Parathyroid adenoma (tissue), 2 donors: Measurements from ENCODE around the gene RAB40A.
"Not testable (repeated sequence)": the region's sequence is repeated elsewhere in the genome, so short reads cannot be mapped to it uniquely, and the experiment has no call there.

Experiments used
- H2AFZ ChIP-seq: fragments of 300-600 bp; sonication (generic); one replicate; pipeline ENCODE4 v1.7.0; 2017; ENCODE audit warnings: antibody characterized with exemption, mild to moderate bottlenecking
- H3K27ac ChIP-seq: fragments of 300-600 bp; sonication (generic); one replicate; pipeline ENCODE4 v1.7.0; 2017
- H3K27me3 ChIP-seq: fragments of 300-600 bp; sonication (generic); one replicate; pipeline ENCODE4 v1.7.0; 2017; ENCODE audit warnings: low read length; ENCODE audit not compliant: control insufficient read depth, insufficient read depth
- H3K36me3 ChIP-seq: fragments of 300-600 bp; sonication (generic); one replicate; pipeline ENCODE4 v1.7.0; 2017; ENCODE audit warnings: low read length; ENCODE audit not compliant: control insufficient read depth, insufficient read depth
- H3K4me1 ChIP-seq: fragments of 300-600 bp; sonication (generic); one replicate; pipeline ENCODE4 v1.7.0; 2017; ENCODE audit warnings: control low read depth
- H3K4me2 ChIP-seq: fragments of 300-600 bp; sonication (generic); one replicate; pipeline ENCODE4 v1.7.0; 2017; ENCODE audit warnings: low read length
- H3K4me3 ChIP-seq: fragments of 300-600 bp; sonication (generic); one replicate; pipeline ENCODE4 v1.7.0; 2017; ENCODE audit warnings: low read depth, low read length
- H3K79me2 ChIP-seq: fragments of 300-600 bp; sonication (generic); one replicate; pipeline ENCODE4 v1.7.0; 2017; ENCODE audit warnings: control low read depth
- H3K9ac ChIP-seq: fragments of 300-600 bp; sonication (generic); one replicate; pipeline ENCODE4 v1.7.0; 2017; ENCODE audit warnings: mild to moderate bottlenecking
- H3K9me3 ChIP-seq: fragments of 300-600 bp; sonication (generic); one replicate; pipeline ENCODE4 v1.7.0; 2017; ENCODE audit warnings: low read length; ENCODE audit not compliant: control insufficient read depth
- TF ChIP-seq, protein P1 (sequence below): fragments of 300-600 bp; sonication (generic); IDR thresholded peaks from one replicate; pipeline ENCODE4 v1.7.0; 2017; ENCODE audit warnings: antibody characterized with exemption, mild to moderate bottlenecking
- donor health status: primary hyperparathyroidism.

RAB40A gene

DNA sequence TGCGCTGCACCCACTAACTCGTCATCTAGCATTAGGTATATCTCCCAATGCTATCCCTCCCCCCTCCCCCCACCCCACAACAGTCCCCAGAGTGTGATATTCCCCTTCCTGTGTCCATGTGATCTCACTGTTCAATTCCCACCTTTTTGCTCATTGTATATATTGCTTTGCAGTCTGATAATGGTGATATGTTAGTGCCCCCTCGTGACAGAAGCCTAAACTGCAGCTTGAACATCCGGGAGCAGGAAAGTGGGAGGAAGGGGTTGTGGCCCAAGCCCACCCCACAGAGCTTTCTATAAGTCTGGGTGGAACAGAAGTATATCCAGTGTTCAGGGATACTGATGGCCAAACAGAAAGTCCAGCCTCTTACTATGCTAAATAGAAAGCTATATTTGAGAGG, 29.6 kb downstream of the RAB40A start:
- H3K4me1 ChIP-seq, H2AFZ ChIP-seq, H3K4me3 ChIP-seq, H3K9ac ChIP-seq, H3K9me3 ChIP-seq, H3K36me3 ChIP-seq, H3K27me3 ChIP-seq, H3K4me2 ChIP-seq, H3K27ac ChIP-seq, H3K79me2 ChIP-seq: not testable (repeated sequence)
- TF ChIP-seq, protein P1, sequence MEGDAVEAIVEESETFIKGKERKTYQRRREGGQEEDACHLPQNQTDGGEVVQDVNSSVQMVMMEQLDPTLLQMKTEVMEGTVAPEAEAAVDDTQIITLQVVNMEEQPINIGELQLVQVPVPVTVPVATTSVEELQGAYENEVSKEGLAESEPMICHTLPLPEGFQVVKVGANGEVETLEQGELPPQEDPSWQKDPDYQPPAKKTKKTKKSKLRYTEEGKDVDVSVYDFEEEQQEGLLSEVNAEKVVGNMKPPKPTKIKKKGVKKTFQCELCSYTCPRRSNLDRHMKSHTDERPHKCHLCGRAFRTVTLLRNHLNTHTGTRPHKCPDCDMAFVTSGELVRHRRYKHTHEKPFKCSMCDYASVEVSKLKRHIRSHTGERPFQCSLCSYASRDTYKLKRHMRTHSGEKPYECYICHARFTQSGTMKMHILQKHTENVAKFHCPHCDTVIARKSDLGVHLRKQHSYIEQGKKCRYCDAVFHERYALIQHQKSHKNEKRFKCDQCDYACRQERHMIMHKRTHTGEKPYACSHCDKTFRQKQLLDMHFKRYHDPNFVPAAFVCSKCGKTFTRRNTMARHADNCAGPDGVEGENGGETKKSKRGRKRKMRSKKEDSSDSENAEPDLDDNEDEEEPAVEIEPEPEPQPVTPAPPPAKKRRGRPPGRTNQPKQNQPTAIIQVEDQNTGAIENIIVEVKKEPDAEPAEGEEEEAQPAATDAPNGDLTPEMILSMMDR = peak; percentile 28

DNA sequence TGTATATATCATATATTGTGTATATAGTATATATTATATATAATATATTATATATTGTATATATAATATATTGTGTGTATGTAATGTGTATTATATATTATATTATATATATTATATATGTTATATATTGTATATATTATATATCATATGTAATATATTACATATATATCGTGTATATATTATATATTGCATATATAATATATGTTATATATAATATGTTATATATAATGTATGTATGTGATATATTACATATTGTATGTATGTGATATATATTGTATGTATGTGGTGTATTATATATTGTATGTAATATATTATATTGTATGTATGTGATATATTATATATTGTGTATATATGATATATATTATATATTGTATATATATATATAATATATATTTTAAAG, 30.5 kb downstream of the RAB40A start:
- H3K27me3 ChIP-seq = no peaks in the 10 kb centered on the region
- H3K4me1 ChIP-seq = no peaks in the 10 kb centered on the region
- H3K4me3 ChIP-seq = no peak overlapping the region
- no peak overlapping the region for H3K9ac ChIP-seq
- TF ChIP-seq, protein P1 = no peak
- H3K4me2 ChIP-seq = no peak overlapping the region
- no peaks in the 10 kb centered on the region for H3K79me2 ChIP-seq
- no peak overlapping the region for H3K27ac ChIP-seq
- no peak overlapping the region for H2AFZ ChIP-seq
- H3K9me3 ChIP-seq = no peaks in the 10 kb centered on the region
- H3K36me3 ChIP-seq = no peaks in the 10 kb centered on the region

DNA sequence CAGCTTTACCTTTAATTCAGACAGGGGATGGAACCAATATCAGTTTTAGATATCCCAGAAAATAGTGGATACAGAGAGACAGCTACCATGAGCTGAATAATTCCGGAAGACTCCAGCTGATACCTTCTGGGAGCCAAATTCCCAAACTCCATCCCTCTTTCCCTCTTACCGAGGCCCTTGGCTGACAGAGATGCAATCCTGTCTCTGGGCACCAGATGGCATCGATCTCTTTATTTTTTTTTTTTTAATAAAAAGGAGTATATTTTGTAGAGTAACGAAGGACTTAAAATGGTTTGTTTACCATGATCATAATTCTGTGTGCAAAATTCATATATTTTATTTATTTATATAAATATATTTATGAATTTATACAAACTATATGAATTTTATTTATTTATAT, 31.0 kb downstream of the RAB40A start:
- H3K36me3 ChIP-seq = no peaks in the 10 kb centered on the region
- no peak overlapping the region for H3K4me2 ChIP-seq
- H3K4me1 ChIP-seq = no peaks in the 10 kb centered on the region
- TF ChIP-seq, protein P1 = no peak
- no peak overlapping the region for H2AFZ ChIP-seq
- H3K27me3 ChIP-seq = no peaks in the 10 kb centered on the region
- H3K9me3 ChIP-seq = no peaks in the 10 kb centered on the region
- no peak overlapping the region for H3K4me3 ChIP-seq
- H3K27ac ChIP-seq = no peak overlapping the region
- H3K79me2 ChIP-seq = no peaks in the 10 kb centered on the region
- no peak overlapping the region for H3K9ac ChIP-seq

DNA sequence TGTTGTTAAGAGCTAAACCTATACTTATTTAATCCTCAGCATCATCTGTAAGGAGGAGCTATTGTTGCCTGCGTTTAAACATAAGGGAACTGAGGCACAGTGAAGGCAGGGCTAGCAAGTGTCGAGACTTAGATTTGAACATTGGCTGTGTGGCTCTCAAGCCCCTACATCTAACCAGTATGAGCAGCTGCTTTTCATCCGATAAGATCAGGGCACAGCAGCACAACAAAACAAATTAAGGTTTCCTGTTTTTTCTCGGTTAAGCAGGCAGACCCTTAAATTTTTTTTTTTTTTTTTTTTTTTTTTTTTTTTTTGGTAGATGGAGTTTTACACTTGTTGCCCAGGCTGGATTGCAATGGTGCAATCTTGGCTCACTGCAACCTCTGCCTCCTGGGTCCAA, 35.6 kb downstream of the RAB40A start:
- Histone ChIP-seq H3K27ac (no peak overlapping the region), H2AFZ (no peak overlapping the region), H3K4me1 (no peaks in the 10 kb centered on the region), H3K4me3 (no peak overlapping the region), H3K79me2 (no peaks in the 10 kb centered on the region), H3K4me2 (no peak overlapping the region), H3K36me3 (no peaks in the 10 kb centered on the region), H3K9me3 (no peaks in the 10 kb centered on the region), H3K27me3 (no peaks in the 10 kb centered on the region), H3K9ac (no peak overlapping the region)
- TF ChIP-seq, protein P1 = no peak

DNA sequence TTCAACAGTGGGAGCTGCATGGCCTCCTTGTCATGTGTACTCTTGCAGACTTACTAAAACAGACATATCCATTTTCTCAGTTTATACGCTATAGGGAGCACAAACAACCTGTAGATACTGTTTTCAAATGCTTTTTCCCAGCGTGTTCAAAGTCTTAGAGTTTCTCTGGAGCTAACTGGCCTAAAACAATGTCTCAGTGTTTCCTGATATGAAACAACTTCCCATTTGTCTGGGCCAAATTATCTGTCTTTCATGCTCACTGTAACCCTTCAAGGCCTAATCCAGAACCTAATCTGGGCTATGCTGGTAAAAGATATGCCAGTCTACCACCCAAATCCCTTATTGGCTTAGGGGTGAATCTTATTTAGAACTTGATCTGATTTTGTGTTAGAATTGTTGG, 38.8 kb downstream of the RAB40A start:
- Histone ChIP-seq H3K27me3 (no peaks in the 10 kb centered on the region), H2AFZ (no peak overlapping the region), H3K36me3 (no peaks in the 10 kb centered on the region), H3K27ac (no peak overlapping the region), H3K4me2 (no peak overlapping the region), H3K79me2 (no peaks in the 10 kb centered on the region), H3K4me1 (no peaks in the 10 kb centered on the region), H3K9me3 (no peaks in the 10 kb centered on the region), H3K9ac (no peak overlapping the region), H3K4me3 (no peak overlapping the region)
- TF ChIP-seq, protein P1 = no peak
